Measurements from ENCODE around the gene PDE1A.

- TF ChIP-seq CTCF (IDR thresholded peaks at IDR 0.05) (no peak), POLR2A (IDR thresholded peaks at IDR 0.05) (no peak)
Observed at GRCh38 chr2:182384860-182385259, 42.0 kb downstream of the PDE1A start.

Measured in right lobe of liver (tissue), 4 donors.